Endothelial cell of umbilical vein (primary cell): ENCODE results near the gene GULP1. TPM values are rescaled to one million over a fixed set of nuclear protein-coding genes. Genes with fewer than 3 reads are reported as not detected.

Experiments
- BruUV-seq: library from RNA; stranded (reverse); fragments of 400-500 nt; replicated peaks from 2 replicates; lab custom pipeline; 2021; lab: Mats Ljungman, UMichigan
- CTCF ChIA-PET: fragments of 300-600, 350-600 bp; sonication (Branson Sonifier 250); formaldehyde crosslinking; loops from one replicate; lab custom pipeline; 2021; ENCODE audit warnings: antibody characterized with exemption, inconsistent platforms; lab: Charles Lee
- POLR2A ChIA-PET: fragments of 300-600, 350-600 bp; sonication (Branson Sonifier 250); formaldehyde crosslinking; loops from one replicate; lab custom pipeline; 2021; ENCODE audit warnings: antibody characterized with exemption, inconsistent platforms; lab: Charles Lee
- DNase-seq: peaks from one replicate; pipeline ENCODE4 v3.0.0-alpha.2; 2011; ENCODE audit warnings: low read depth, low spot score
- FAIRE-seq: peaks from 2 replicates; lab custom pipeline; 2011; peaks lifted over from hg19 to GRCh38; lab: Jason Lieb, UNC
- H2AFZ ChIP-seq: 2 replicates; pipeline ENCODE4 v1.6.0; 2012; ENCODE audit warnings: low read depth, low read length, control low read depth, inconsistent platforms
- H3K27ac ChIP-seq: 2 replicates; pipeline ENCODE4 v1.5.1; 2011; ENCODE audit warnings: low read depth, mild to moderate bottlenecking, control low read depth, low read length, moderate library complexity; ENCODE audit not compliant: insufficient read depth
- H3K27me3 ChIP-seq, 2 experiments: 2 replicates each; pipeline versions ENCODE4 v1.6.0 to v1.6.1; 2011; ENCODE audit warnings: low read length in 2 of 2, mixed read lengths in 1 of 2; ENCODE audit not compliant: control insufficient read depth in 2 of 2, insufficient read depth in 2 of 2
- H3K36me3 ChIP-seq, 2 experiments: 2 replicates in 1 of 2; 3 replicates in 1 of 2; pipeline ENCODE4 v1.5.1; 2011; ENCODE audit warnings: low read length in 2 of 2, mild to moderate bottlenecking in 1 of 2, moderate library complexity in 1 of 2; ENCODE audit not compliant: control insufficient read depth in 2 of 2, insufficient read depth in 2 of 2; ENCODE audit errors: extremely low read depth in 1 of 2
- H3K4me1 ChIP-seq: 3 replicates; pipeline ENCODE4 v1.5.1; 2011; ENCODE audit warnings: mild to moderate bottlenecking, low read length; ENCODE audit not compliant: control insufficient read depth, insufficient read depth; ENCODE audit errors: extremely low read depth
- H3K4me2 ChIP-seq: 2 replicates; pipeline ENCODE4 v1.6.1; 2011; ENCODE audit warnings: low read length, control low read depth, mixed read lengths; ENCODE audit not compliant: insufficient read depth
- H3K4me3 ChIP-seq, 3 experiments: fragments of 200-600 bp in 1 of 3; sonication (generic), shearing (Covaris generic) in 1 of 3; replicated peaks in 1 of 3; 2 replicates each; pipeline ENCODE4 v1.5.1; 2011 to 2016; ENCODE audit warnings: control low read depth in 3 of 3, low read length in 3 of 3, mild to moderate bottlenecking in 2 of 3, inconsistent platforms in 1 of 3, low read depth in 1 of 3, moderate library complexity in 1 of 3; ENCODE audit not compliant: insufficient read depth in 1 of 3
- H3K79me2 ChIP-seq: 2 replicates; pipeline ENCODE4 v1.6.0; 2012; ENCODE audit warnings: low read length, inconsistent platforms; ENCODE audit not compliant: control insufficient read depth, insufficient read depth
- H3K9ac ChIP-seq: replicated peaks from 2 replicates; pipeline ENCODE3; 2011; ENCODE audit warnings: low read length, control low read depth; ENCODE audit not compliant: insufficient read depth; ENCODE audit errors: extremely low read depth
- H3K9me1 ChIP-seq: replicated peaks from 3 replicates; pipeline ENCODE4 v1.6.0; 2011; ENCODE audit warnings: mild to moderate bottlenecking, low read length; ENCODE audit not compliant: control insufficient read depth, insufficient read depth; ENCODE audit errors: extremely low read depth
- H3K9me3 ChIP-seq: replicated peaks from 2 replicates; pipeline ENCODE4 v1.5.1; 2012; ENCODE audit warnings: low read length, inconsistent platforms; ENCODE audit not compliant: control insufficient read depth, insufficient read depth
- H4K20me1 ChIP-seq: replicated peaks from 2 replicates; pipeline ENCODE3; 2011; ENCODE audit warnings: mild to moderate bottlenecking, low read length; ENCODE audit not compliant: control insufficient read depth, insufficient read depth; ENCODE audit errors: extremely low read depth
- EZH2 ChIP-seq: IDR thresholded peaks from 2 replicates; pipeline ENCODE4 v1.6.1; 2012; ENCODE audit warnings: borderline replicate concordance, low read depth, mild to moderate bottlenecking, moderate library complexity, low read length, inconsistent platforms; ENCODE audit not compliant: severe bottlenecking
- FOS ChIP-seq: IDR thresholded peaks from 2 replicates; pipeline ENCODE4 v1.6.1; 2011; ENCODE audit warnings: mild to moderate bottlenecking, low read length, moderate library complexity, borderline replicate concordance; ENCODE audit not compliant: insufficient read depth
- GATA2 ChIP-seq: IDR thresholded peaks from 2 replicates; pipeline ENCODE4 v1.7.0; 2011; ENCODE audit warnings: low read depth, mild to moderate bottlenecking, moderate library complexity, mixed read lengths, low read length; ENCODE audit not compliant: insufficient read length, insufficient read depth
- JUN ChIP-seq: IDR thresholded peaks from 2 replicates; pipeline ENCODE4 v1.6.1; 2011; ENCODE audit warnings: borderline replicate concordance, low read depth; ENCODE audit not compliant: insufficient read length, insufficient read depth
- MYC ChIP-seq: IDR thresholded peaks from one replicate; pipeline ENCODE4 v1.6.1; 2011; ENCODE audit warnings: mild to moderate bottlenecking, low read depth, low read length
- POLR2A ChIP-seq: IDR thresholded peaks from 2 replicates; pipeline ENCODE4 v1.6.1; 2012; ENCODE audit warnings: low read depth, mild to moderate bottlenecking, control low read depth, low read length
- POLR2AphosphoS5 ChIP-seq: IDR thresholded peaks from 2 replicates; pipeline ENCODE4 v1.6.1; 2012; ENCODE audit warnings: low read depth, mild to moderate bottlenecking, control low read depth, low read length, moderate library complexity; ENCODE audit not compliant: insufficient read depth
- dilution Hi-C: fragments of 300-500 bp; cut with MboI; formaldehyde crosslinking; loops from one replicate; pipeline ENCODE4 v1.15.0; 2019; ENCODE audit warnings: low sequenced_read_pairs; ENCODE audit not compliant: extremely low pct_ligation_motif_present
- intact Hi-C: fragments of 100-400 bp; cut with micrococcal nuclease; formaldehyde crosslinking; loops from one replicate; pipeline ENCODE4 v1.10.0; 2022
- polyA plus RNA-seq, 4 experiments: library from polyadenylated mRNA; depleted of rRNA in 3 of 4; stranded (reverse) in 3 of 4; unstranded in 1 of 4; fragments of >200 nt; gene quantifications; 2 replicates each; pipeline versions ENCODE4 v1.2.1 to v1.2.3, GENCODE V29; 2011 to 2012; ENCODE audit warnings: missing spikeins in 1 of 4
- total RNA-seq: library from RNA; stranded (reverse); gene quantifications from 2 replicates; pipeline ENCODE4 v1.2.3, GENCODE V29; 2021
- TF ChIP-seq, protein P1 (sequence below): IDR thresholded peaks from 2 replicates; pipeline ENCODE4 v1.6.1; 2011; ENCODE audit not compliant: insufficient read depth, insufficient read length
- TF ChIP-seq, protein P2 (sequence below), 2 donors: IDR thresholded peaks; 1 replicate in 1 of 2; 2 replicates in 1 of 2; pipeline ENCODE4 v1.5.1; 2011; ENCODE audit warnings: low read length in 2 of 2, mild to moderate bottlenecking in 2 of 2, moderate library complexity in 2 of 2, control low read depth in 1 of 2, inconsistent platforms in 1 of 2, low read depth in 1 of 2; ENCODE audit not compliant: insufficient read depth in 1 of 2; ENCODE audit errors: extremely low read depth in 1 of 2

Gene GULP1
- total and polyA plus RNA-seq, 2 donors (not counting 3 experiments of a cell fraction or from before 2014, with no cell fraction given), result 24.4 to 53.8 TPM

DNA sequence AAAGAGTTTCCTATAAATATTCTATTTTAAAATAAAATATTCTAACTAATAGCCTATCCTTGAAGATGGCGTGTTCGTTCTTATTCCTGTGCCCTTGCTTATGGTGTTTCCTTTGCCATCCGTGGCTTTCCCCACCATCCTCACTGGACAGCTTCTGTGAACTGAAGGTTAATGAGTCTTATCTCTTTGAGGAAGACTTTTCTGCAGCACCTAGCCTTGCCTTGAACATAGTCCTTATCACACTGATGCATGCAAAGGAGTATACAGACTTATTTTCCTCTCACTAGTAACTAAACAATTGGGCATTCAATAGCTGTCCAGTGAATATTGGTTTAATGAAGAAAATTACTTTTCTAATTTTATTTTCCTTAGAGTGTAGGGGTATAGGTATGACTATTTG is 88.1 kb downstream of the GULP1 start:
- no peak overlapping the region for H2AFZ ChIP-seq
- no peak overlapping the region for H3K4me3 ChIP-seq
- peaks cover 10% of the 10 kb centered on the region for H3K79me2 ChIP-seq
- no peak for FAIRE-seq
- ChIA-PET CTCF (interaction anchor here (2.6 kb wide), 1 partner anchor 11 kb away, joined by 13 read pairs; no protein-coding TSS in a partner anchor), POLR2A (no interaction called here)
- dilution Hi-C loops, result no loop called here
- intact Hi-C loops, result loop anchor here (2.0 to 5.0 kb wide), 2 partner anchors 59 to 133 kb away; no protein-coding TSS in a partner anchor
- DNase-seq, result no peak
- BruUV-seq, result no TSS peak
- H3K4me2 ChIP-seq, result no peak overlapping the region
- no peaks in the 10 kb centered on the region for H3K36me3 ChIP-seq
- TF ChIP-seq, protein P1, sequence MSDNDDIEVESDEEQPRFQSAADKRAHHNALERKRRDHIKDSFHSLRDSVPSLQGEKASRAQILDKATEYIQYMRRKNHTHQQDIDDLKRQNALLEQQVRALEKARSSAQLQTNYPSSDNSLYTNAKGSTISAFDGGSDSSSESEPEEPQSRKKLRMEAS, result no peak
- TF ChIP-seq POLR2AphosphoS5, result no peak
- TF ChIP-seq, protein P2, sequence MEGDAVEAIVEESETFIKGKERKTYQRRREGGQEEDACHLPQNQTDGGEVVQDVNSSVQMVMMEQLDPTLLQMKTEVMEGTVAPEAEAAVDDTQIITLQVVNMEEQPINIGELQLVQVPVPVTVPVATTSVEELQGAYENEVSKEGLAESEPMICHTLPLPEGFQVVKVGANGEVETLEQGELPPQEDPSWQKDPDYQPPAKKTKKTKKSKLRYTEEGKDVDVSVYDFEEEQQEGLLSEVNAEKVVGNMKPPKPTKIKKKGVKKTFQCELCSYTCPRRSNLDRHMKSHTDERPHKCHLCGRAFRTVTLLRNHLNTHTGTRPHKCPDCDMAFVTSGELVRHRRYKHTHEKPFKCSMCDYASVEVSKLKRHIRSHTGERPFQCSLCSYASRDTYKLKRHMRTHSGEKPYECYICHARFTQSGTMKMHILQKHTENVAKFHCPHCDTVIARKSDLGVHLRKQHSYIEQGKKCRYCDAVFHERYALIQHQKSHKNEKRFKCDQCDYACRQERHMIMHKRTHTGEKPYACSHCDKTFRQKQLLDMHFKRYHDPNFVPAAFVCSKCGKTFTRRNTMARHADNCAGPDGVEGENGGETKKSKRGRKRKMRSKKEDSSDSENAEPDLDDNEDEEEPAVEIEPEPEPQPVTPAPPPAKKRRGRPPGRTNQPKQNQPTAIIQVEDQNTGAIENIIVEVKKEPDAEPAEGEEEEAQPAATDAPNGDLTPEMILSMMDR (IDR thresholded peaks at IDR 0.05; ENCODE audit: extremely low read depth in 1 of 2, insufficient read depth in 1 of 2, low read depth in 1 of 2, low read length in 2 of 2), result no peak
- no peak for TF ChIP-seq POLR2A
- TF ChIP-seq EZH2, result no peak
- no peak for TF ChIP-seq MYC
- TF ChIP-seq JUN, result no peak
- TF ChIP-seq GATA2, result no peak
- no peak for TF ChIP-seq FOS
- no peaks in the 10 kb centered on the region for H3K9me1 ChIP-seq
- H3K27me3 ChIP-seq, result no peaks in the 10 kb centered on the region
- no peaks in the 10 kb centered on the region for H3K9me3 ChIP-seq
- peaks cover 28% of the 10 kb centered on the region for H3K4me1 ChIP-seq
- H3K9ac ChIP-seq, result no peak overlapping the region
- H4K20me1 ChIP-seq, result no peaks in the 10 kb centered on the region
- no peak overlapping the region for H3K27ac ChIP-seq
